Mesodermal cell (in vitro differentiated cells): ENCODE results near the gene TUBB4B.

Experiments used
- H3K27ac ChIP-seq: 2 replicates; pipeline ENCODE4 v1.7.0; 2013; ENCODE audit warnings: mild to moderate bottlenecking, low read depth, low read length, moderate library complexity; ENCODE audit not compliant: severe bottlenecking
- H3K36me3 ChIP-seq: 2 replicates; pipeline ENCODE4 v1.7.1; 2013; ENCODE audit warnings: mild to moderate bottlenecking, low read length, moderate library complexity; ENCODE audit not compliant: control insufficient read depth, insufficient read depth
- H3K4me1 ChIP-seq: one replicate; pipeline ENCODE4 v1.7.1; 2013; ENCODE audit warnings: mild to moderate bottlenecking, low read length; ENCODE audit not compliant: insufficient read depth, control insufficient read depth, poor library complexity, severe bottlenecking
- H3K4me3 ChIP-seq: 2 replicates; pipeline ENCODE4 v1.7.0; 2013; ENCODE audit warnings: low read length, control low read depth, mild to moderate bottlenecking; ENCODE audit not compliant: insufficient read depth, poor library complexity, severe bottlenecking; ENCODE audit errors: extremely low read depth
- H3K9me3 ChIP-seq: 2 replicates; pipeline ENCODE4 v1.7.1; 2013; ENCODE audit warnings: mild to moderate bottlenecking, low read length, moderate library complexity; ENCODE audit not compliant: control insufficient read depth
- WGBS, 2 experiments: methylation state at CpG; one replicate each; pipeline ENCODE4 v1.1.5; 2013; ENCODE audit warnings: missing lambda C conversion rate in 2 of 2; ENCODE audit not compliant: insufficient coverage in 2 of 2; 5-methylcytosine and 5-hydroxymethylcytosine counted together

The TUBB4B gene

DNA sequence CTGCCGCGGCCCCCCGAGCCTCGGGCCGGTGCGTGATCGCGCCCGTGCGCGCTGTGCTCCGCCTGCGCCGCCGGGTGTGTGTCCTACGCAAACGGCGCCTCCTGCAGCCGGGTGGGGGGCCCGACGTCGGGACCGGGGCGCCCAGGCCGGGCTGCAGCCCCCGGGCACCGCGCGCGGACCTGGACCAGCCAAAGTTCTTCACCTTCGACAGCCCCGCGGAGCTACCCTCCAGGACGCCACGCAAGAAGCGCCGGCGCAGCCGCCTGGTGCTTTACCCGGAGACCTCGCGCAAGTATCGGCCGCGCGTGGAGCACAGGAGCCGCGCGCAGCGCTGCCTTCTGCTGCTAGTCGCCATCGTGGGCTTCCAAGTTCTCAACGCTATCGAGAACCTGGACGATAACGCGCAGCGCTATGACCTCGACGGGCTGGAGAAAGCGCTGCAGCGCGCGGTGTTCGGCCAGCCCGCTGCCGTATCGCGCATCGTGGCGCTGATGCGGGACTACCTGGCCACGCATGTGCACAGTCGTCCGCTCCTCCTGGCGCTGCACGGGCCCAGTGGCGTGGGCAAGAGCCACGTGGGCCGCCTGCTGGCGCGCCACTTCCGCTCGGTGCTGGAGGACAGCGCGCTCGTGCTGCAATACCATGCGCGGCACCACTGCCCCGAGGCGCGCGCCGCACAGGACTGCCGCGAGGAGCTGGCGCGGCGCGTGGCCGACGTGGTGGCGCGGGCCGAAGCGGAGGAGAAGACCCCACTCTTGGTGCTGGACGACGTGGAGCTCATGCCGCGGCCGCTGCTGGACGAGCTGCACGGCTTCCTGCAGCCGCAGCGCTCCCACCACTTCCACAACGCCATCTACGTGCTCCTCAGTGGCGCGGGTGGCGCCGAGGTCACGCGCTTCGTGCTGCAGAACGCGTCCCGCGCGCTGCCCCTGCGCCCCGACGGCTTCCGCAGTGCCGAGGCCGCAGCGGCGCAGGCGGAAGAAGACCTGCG is 37.9 kb downstream of the TUBB4B start:
- peak overlapping the region; percentile 64 for H3K4me3 ChIP-seq
- no peak overlapping the region for H3K27ac ChIP-seq
- no peaks in the 10 kb centered on the region for H3K9me3 ChIP-seq
- peaks cover 23% of the 10 kb centered on the region for H3K4me1 ChIP-seq
- peaks cover 40% of the 10 kb centered on the region for H3K36me3 ChIP-seq
- 88 to 91% methylated on average over 115 to 139 of the region's 139 CpGs for WGBS, 2 experiments

DNA sequence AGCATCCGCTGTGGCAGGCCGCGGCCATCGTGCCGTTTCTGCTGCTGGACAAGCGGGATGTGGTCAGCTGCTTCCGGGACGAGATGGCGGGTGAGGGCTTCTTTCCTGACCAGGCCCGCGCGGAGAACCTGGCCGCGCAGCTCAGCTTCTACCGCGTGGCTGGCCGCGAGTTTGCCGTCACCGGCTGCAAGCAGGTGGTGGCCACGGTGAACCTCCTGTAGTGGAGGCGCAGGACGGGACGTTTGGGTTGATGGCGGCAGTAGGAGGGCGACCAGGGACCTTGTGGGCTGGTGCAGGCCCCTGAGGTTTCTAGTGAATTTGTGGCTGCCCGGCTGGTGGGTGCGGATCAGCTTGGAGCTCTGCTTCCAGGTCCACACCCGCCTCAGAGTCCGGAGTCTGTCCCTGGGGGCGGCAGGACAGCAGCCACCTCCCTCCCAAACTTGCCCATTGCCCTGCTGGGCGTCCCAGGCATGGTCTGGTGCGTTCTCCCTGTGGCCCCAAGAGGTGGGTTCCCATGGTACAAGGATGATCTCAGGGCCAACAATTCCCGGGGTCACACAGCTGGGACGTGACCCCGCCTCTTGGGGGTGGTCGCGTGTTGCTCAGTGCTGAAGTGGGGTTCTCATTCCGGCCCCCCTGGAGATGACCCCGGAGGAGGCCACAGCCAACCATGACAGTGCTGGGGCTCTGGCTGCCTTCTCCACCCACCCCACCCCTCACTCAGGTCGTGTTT is 38.8 kb downstream of the TUBB4B start:
- Histone ChIP-seq H3K36me3 (peaks cover 40% of the 10 kb centered on the region), H3K27ac (no peak overlapping the region), H3K4me1 (peaks cover 23% of the 10 kb centered on the region), H3K9me3 (no peaks in the 10 kb centered on the region), H3K4me3 (no peak overlapping the region)
- 98% methylated on average over 36 to 37 of the region's 41 CpGs for WGBS, 2 experiments

DNA sequence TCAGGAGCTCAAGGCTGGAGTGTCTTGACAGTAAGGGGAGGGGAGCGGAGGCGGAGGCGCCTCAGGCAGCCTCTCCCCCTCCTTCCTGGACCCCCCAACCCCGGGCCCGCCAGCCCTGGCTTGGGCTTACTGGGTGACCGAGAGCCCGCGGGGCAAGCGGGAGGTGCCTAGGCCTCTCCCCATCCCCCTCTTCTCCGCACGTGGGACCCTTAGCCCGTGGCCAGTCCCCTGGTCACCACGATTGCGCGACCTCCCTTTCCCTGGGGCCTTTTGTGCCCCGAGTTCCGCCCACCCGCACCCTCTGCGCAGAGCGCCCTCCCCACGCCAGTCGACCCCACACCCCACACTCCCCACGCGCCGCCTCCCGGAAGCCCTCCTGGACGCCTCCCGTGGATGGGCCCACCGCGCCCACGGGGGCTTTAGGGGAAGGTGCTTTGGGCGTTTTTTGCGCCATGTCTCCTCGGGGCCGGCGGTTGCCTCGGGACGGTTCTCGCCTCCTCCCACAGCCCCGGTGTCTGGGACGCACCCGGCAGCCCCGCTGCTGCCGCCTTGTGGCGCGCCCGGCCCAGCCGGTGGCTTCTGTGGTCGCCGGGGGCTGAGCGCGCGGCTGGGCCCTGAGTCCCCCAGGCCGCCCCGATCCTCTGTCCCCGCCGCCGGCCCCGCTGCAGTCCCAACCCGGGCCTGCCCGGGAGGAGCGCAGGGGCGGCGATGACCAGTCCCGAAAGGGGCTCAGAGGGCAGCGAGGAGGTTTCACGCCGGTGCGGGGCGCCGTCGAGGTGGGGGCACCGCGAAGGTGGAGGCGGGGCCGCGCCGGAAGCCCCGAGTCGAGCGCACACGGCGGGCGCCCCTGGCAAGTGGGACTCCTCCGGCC is 39.6 kb downstream of the TUBB4B start:
- 71 to 89% methylated on average over 57 to 80 of the region's 85 CpGs for WGBS, 2 experiments
- Histone ChIP-seq H3K27ac (no peak overlapping the region), H3K9me3 (no peaks in the 10 kb centered on the region), H3K4me1 (peaks cover 19% of the 10 kb centered on the region), H3K36me3 (peaks cover 40% of the 10 kb centered on the region), H3K4me3 (no peak overlapping the region)

DNA sequence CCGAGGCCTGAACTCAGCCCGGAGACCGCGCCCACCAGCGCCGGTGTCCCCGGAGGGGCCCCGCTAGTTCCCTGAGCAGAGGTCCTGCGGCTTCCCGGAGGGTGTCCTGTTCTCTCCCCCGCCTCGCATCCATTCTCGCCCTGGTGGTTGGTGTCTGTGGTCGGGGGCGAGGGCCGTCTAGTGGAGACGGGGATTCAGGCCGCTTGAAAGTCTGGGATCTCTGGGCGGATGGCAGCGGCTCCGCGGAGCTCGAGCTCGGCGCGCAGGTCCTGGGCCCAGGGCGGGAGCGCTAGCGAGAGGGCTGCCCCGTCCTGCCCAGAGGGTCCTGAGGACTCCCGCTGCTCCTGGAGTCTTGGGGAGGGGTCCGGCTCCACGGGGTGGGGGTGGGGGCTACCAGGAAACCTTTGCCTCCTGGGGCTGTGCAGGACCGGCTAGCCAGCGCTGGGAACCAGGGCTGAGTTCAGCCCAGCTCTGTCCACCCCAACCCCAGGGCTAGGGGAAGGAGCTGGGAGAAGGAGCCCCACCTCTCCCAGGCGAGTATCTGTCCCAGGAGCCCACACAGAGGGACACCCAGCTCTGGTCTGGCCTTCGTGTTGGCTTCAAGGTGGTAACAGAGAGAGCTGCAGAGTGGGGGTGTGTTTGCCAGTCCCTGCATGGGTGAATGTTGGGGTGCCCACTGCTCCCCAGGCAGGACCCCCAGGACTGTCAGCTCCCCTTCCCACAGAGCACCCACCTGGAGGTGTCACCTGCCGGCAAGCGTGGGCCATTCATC is 40.4 kb downstream of the TUBB4B start:
- H3K4me3 ChIP-seq, result no peak overlapping the region
- WGBS, 2 experiments, result 93% methylated on average over 33 to 35 of the region's 39 CpGs
- no peak overlapping the region for H3K27ac ChIP-seq

DNA sequence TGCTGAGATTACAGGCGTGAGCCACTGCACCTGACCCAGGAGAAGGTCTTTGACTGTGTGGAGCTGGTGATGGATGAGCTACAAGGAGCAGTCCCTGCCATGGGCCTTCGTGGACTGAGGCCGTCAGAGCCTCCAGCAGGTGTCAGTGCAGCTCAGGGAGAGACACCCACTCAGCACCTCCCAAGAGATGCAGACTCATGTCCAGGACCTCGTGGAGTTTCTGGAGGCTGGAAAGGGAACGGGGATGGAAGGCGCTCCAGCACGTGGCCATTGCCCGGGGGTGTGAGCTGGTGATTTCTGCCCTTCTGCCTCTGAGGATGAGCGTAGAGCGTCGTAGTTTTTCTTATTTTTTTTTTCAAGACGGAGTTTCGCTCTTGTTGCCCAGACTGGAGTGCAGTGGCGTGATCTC is 45.9 kb downstream of the TUBB4B start:
- H3K36me3 ChIP-seq, result peaks cover 19% of the 10 kb centered on the region
- no peak overlapping the region for H3K4me3 ChIP-seq
- no peaks in the 10 kb centered on the region for H3K4me1 ChIP-seq
- H3K9me3 ChIP-seq, result no peaks in the 10 kb centered on the region
- no peak overlapping the region for H3K27ac ChIP-seq
- 66 to 70% methylated on average over 12 to 14 of the region's 14 CpGs for WGBS, 2 experiments

More for the DNA sequence above, 40.4 kb downstream of the TUBB4B start:
- Histone ChIP-seq H3K36me3 (peaks cover 40% of the 10 kb centered on the region), H3K9me3 (no peaks in the 10 kb centered on the region), H3K4me1 (peaks cover 11% of the 10 kb centered on the region)

DNA sequence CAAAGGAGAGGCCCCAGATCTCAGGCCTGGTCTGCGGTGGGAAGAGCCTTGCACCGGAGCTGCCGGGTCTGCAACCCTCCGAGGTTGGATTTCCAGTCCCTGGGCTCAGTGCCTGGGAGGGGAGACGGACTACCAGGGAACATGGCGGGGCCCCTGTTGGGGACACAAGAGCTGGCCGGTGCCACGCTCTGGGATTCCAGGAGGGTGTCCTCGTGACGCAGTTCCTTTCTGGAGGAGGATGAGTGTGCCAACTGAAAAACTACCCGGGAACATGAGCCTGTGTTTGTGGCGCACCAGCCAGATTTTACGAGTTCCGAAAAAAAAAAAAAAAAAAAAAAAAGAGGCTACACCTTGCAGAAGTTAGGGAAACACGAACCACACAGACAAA is 52.0 kb downstream of the TUBB4B start:
- H3K36me3 ChIP-seq, result no peaks in the 10 kb centered on the region
- no peak overlapping the region for H3K4me3 ChIP-seq
- H3K4me1 ChIP-seq, result peaks cover 3% of the 10 kb centered on the region
- no peaks in the 10 kb centered on the region for H3K9me3 ChIP-seq
- no peak overlapping the region for H3K27ac ChIP-seq
- WGBS, 2 experiments, result 82 to 93% methylated on average over 12 of the region's 15 CpGs
